Measurements from ENCODE around the gene BBX. TPM values are rescaled to one million over a fixed set of nuclear protein-coding genes. Genes with fewer than 3 reads are reported as not detected.
A peak's percentile ranks its signal among the peaks of the same experiment; 100 is the strongest.

BBX gene
- total and polyA plus RNA-seq, 2 experiments from 2014 or later, result 52.4 to 60.8 TPM

GRCh38 chr3:107668416-107668815 lies 145.7 kb downstream of the BBX start:
- H3K27me3 ChIP-seq (replicated peaks; ENCODE audit: insufficient read depth), result no peaks in the 10 kb centered on the region
- WGBS, 2 experiments (ENCODE audit: low coverage in 1 of 2, low lambda C conversion rate in 2 of 2, missing lambda C conversion rate in 2 of 2), result 94 to 95% methylated on average over 5 of the region's 5 CpGs
- no peaks in the 10 kb centered on the region for H3K36me3 ChIP-seq (ENCODE audit: low read depth)
- no peaks in the 10 kb centered on the region for H4K20me1 ChIP-seq (ENCODE audit: insufficient read depth)
- in situ Hi-C loops (cut with MboI), result no loop called here
- DNase-seq, result no peak
- no peak overlapping the region for H3K4me3 ChIP-seq
- H3K9me2 ChIP-seq (ENCODE audit: insufficient read depth), result no peaks in the 10 kb centered on the region
- H3K9ac ChIP-seq, result no peak overlapping the region
- no peak overlapping the region for H3K27ac ChIP-seq
- H3K4me2 ChIP-seq (ENCODE audit: unreplicated experiment), result no peak overlapping the region
- H3F3A ChIP-seq (ENCODE audit: insufficient read depth), result 0 out of 2 replicates have a peak, but pooled peaks cover 3% of the 10 kb centered on the region
- TF ChIP-seq EZH2 (IDR thresholded peaks at IDR 0.05; ENCODE audit: insufficient read depth, poor library complexity, severe bottlenecking) (no peak), EZH2phosphoT487 (IDR thresholded peaks at IDR 0.05; ENCODE audit: insufficient read depth, low read depth) (no peak)
- H2AFZ ChIP-seq, result no peak overlapping the region
- no peaks in the 10 kb centered on the region for H3K9me3 ChIP-seq (ENCODE audit: low read depth)
- H3K79me2 ChIP-seq (ENCODE audit: insufficient read depth), result 0 out of 2 replicates have a peak, but pooled peaks cover 9% of the 10 kb centered on the region
- peaks cover 37% of the 10 kb centered on the region for H3K4me1 ChIP-seq (ENCODE audit: insufficient read depth)

DNA sequence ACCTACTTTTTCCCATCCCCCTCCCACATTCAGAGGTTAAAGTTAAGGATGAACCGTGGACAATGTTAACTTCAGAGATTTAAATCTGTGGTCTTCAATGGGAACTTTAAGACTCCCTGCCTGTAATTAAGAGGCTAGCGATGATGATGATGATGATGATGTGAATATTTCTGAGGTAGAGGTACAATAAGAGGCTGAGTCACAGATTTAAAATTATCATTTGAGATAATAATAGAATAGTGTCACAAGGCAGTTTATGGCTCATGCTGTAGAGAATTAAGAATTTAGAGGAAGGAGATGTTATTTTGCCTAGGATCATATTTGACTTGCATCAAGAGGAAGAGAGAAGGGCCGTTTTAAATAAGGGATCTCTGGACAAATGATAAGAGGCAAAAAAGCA lies 146.2 kb downstream of the BBX start:
- in situ Hi-C loops (cut with MboI), result no loop called here
- H3K4me2 ChIP-seq (ENCODE audit: unreplicated experiment), result peak overlapping the region; percentile 1
- TF ChIP-seq EZH2 (IDR thresholded peaks at IDR 0.05; ENCODE audit: insufficient read depth, poor library complexity, severe bottlenecking) (no peak), EZH2phosphoT487 (IDR thresholded peaks at IDR 0.05; ENCODE audit: insufficient read depth, low read depth) (no peak)
- H3K9me3 ChIP-seq (ENCODE audit: low read depth), result no peaks in the 10 kb centered on the region
- H3K4me1 ChIP-seq (ENCODE audit: insufficient read depth), result peaks cover 34% of the 10 kb centered on the region
- DNase-seq, result peak; percentile 26
- 67 to 71% methylated on average over 3 of the region's 3 CpGs for WGBS, 2 experiments (ENCODE audit: low coverage in 1 of 2, low lambda C conversion rate in 2 of 2, missing lambda C conversion rate in 2 of 2)
- H3F3A ChIP-seq (ENCODE audit: insufficient read depth), result peaks cover 3% of the 10 kb centered on the region; the same call in 1 of the 2 replicates
- no peaks in the 10 kb centered on the region for H4K20me1 ChIP-seq (ENCODE audit: insufficient read depth)
- H3K4me3 ChIP-seq, result no peak overlapping the region
- no peak overlapping the region for H2AFZ ChIP-seq
- no peak overlapping the region for H3K9ac ChIP-seq
- no peaks in the 10 kb centered on the region for H3K36me3 ChIP-seq (ENCODE audit: low read depth)
- H3K9me2 ChIP-seq (ENCODE audit: insufficient read depth), result no peaks in the 10 kb centered on the region
- no peaks in the 10 kb centered on the region for H3K27me3 ChIP-seq (replicated peaks; ENCODE audit: insufficient read depth)
- H3K27ac ChIP-seq, result no peak overlapping the region
- 0 out of 2 replicates have a peak, but pooled peaks cover 9% of the 10 kb centered on the region for H3K79me2 ChIP-seq (ENCODE audit: insufficient read depth)

DNA sequence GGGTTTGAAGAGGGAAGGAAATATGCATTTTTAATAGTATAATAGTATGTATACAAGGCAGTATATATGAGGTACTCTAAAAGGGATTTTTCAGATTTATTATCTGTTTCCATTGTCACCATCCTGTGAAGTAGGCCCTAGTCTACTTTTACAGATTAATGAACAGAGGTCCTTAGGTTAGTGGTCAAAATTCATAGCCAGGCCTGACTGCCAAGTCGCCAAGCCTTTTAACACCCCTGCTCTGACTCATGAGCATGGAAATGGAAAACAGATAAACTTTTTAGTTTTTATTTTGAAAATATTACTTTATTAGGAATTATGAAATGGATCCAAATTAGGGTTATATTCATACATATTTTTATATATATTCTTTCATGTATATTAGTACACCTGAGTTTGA lies 146.9 kb downstream of the BBX start:
- WGBS, 2 experiments (ENCODE audit: low coverage in 1 of 2, low lambda C conversion rate in 2 of 2, missing lambda C conversion rate in 2 of 2), result 26 to 27% methylated on average over 1 of the region's 1 CpG
- H4K20me1 ChIP-seq (ENCODE audit: insufficient read depth), result no peaks in the 10 kb centered on the region

GRCh38 chr3:107670986-107671385 lies 148.2 kb downstream of the BBX start:
- Histone ChIP-seq H3K9ac (no peak overlapping the region), H3F3A (ENCODE audit: insufficient read depth) (peaks cover 9% of the 10 kb centered on the region; the same call in 1 of the 2 replicates), H3K27me3 (replicated peaks; ENCODE audit: insufficient read depth) (no peaks in the 10 kb centered on the region), H3K4me1 (ENCODE audit: insufficient read depth) (peaks cover 40% of the 10 kb centered on the region), H3K36me3 (ENCODE audit: low read depth) (no peaks in the 10 kb centered on the region), H3K4me3 (no peak overlapping the region), H4K20me1 (ENCODE audit: insufficient read depth) (no peaks in the 10 kb centered on the region), H3K79me2 (ENCODE audit: insufficient read depth) (0 out of 2 replicates have a peak, but pooled peaks cover 6% of the 10 kb centered on the region), H3K9me3 (ENCODE audit: low read depth) (no peaks in the 10 kb centered on the region), H3K27ac (no peak overlapping the region), H2AFZ (no peak overlapping the region), H3K9me2 (ENCODE audit: insufficient read depth) (no peaks in the 10 kb centered on the region), H3K4me2 (ENCODE audit: unreplicated experiment) (peak overlapping the region; percentile 15)
- WGBS, 2 experiments (ENCODE audit: low coverage in 1 of 2, low lambda C conversion rate in 2 of 2, missing lambda C conversion rate in 2 of 2), result 39 to 51% methylated on average over 3 of the region's 3 CpGs
- in situ Hi-C loops (cut with MboI), result no loop called here
- TF ChIP-seq EZH2phosphoT487 (IDR thresholded peaks at IDR 0.05; ENCODE audit: insufficient read depth, low read depth) (no peak), EZH2 (IDR thresholded peaks at IDR 0.05; ENCODE audit: insufficient read depth, poor library complexity, severe bottlenecking) (no peak)
- peak; percentile 69 for DNase-seq

More for the DNA sequence above, 146.9 kb downstream of the BBX start:
- Histone ChIP-seq H3K27ac (no peak overlapping the region), H3K9me3 (ENCODE audit: low read depth) (no peaks in the 10 kb centered on the region), H3F3A (ENCODE audit: insufficient read depth) (peaks cover 6% of the 10 kb centered on the region; the same call in 1 of the 2 replicates), H3K36me3 (ENCODE audit: low read depth) (no peaks in the 10 kb centered on the region), H3K4me3 (no peak overlapping the region), H3K79me2 (ENCODE audit: insufficient read depth) (0 out of 2 replicates have a peak, but pooled peaks cover 6% of the 10 kb centered on the region), H3K4me2 (ENCODE audit: unreplicated experiment) (peak overlapping the region; percentile 1), H3K27me3 (replicated peaks; ENCODE audit: insufficient read depth) (no peaks in the 10 kb centered on the region), H2AFZ (no peak overlapping the region), H3K9me2 (ENCODE audit: insufficient read depth) (no peaks in the 10 kb centered on the region), H3K9ac (no peak overlapping the region), H3K4me1 (ENCODE audit: insufficient read depth) (peaks cover 36% of the 10 kb centered on the region)
- peak; percentile 50 for DNase-seq
- TF ChIP-seq EZH2phosphoT487 (IDR thresholded peaks at IDR 0.05; ENCODE audit: insufficient read depth, low read depth) (no peak), EZH2 (IDR thresholded peaks at IDR 0.05; ENCODE audit: insufficient read depth, poor library complexity, severe bottlenecking) (no peak)
- in situ Hi-C loops (cut with MboI), result no loop called here

Data from GM23248 (cell line).